Stimulated activated CD4-positive, alpha-beta T cell treated with anti-CD3 and anti-CD28 coated beads, Interleukin-12 subunit alpha, Interleukin-12 subunit beta, amount 100 ng/mL, for 48 hours (primary cell): ENCODE results near the gene ERICH3.
"Not testable (repeated sequence)": the region's sequence is repeated elsewhere in the genome, so short reads cannot be mapped to it uniquely, and the experiment has no call there.

Experiments used
- DNase-seq, 3 donors: peaks; one replicate each; pipeline ENCODE4 v3.0.0-alpha.2; 2020; ENCODE audit warnings: low read depth in 2 of 3, low spot score in 1 of 3

ERICH3 gene

GRCh38 chr1:74681449-74681848, 7.9 kb upstream of the ERICH3 start:
- no peak for DNase-seq

- DNase-seq: no peak
These were observed 7.4 kb upstream of the ERICH3 start for GRCh38 chr1:74681001-74681400.

- no peak for DNase-seq
These were observed 6.2 kb upstream of the ERICH3 start for GRCh38 chr1:74679811-74680210.

GRCh38 chr1:74677926-74678325, 4.3 kb upstream of the ERICH3 start:
- no peak for DNase-seq

GRCh38 chr1:74674278-74675048, 871 bp upstream of the ERICH3 start:
- DNase-seq: no peak

- DNase-seq: not testable (repeated sequence)
These were observed 2.7 kb downstream of the ERICH3 start for GRCh38 chr1:74670866-74671265.

- no peak for DNase-seq
These were observed 18.9 kb downstream of the ERICH3 start for GRCh38 chr1:74654708-74655107.

GRCh38 chr1:74652711-74653139, 20.9 kb downstream of the ERICH3 start:
- no peak for DNase-seq

GRCh38 chr1:74650561-74650960, 23.0 kb downstream of the ERICH3 start:
- no peak for DNase-seq

- DNase-seq: no peak
These were observed 31.7 kb downstream of the ERICH3 start for GRCh38 chr1:74641876-74642275.

GRCh38 chr1:74641161-74641560, 32.4 kb downstream of the ERICH3 start:
- DNase-seq: no peak

- DNase-seq: no peak
These were observed 36.3 kb downstream of the ERICH3 start for GRCh38 chr1:74637296-74637695.

GRCh38 chr1:74629283-74629682, 44.3 kb downstream of the ERICH3 start:
- no peak for DNase-seq

GRCh38 chr1:74623716-74624115, 49.9 kb downstream of the ERICH3 start:
- DNase-seq: no peak

GRCh38 chr1:74620242-74620641, 53.4 kb downstream of the ERICH3 start:
- no peak for DNase-seq

- DNase-seq: no peak
These were observed 54.6 kb downstream of the ERICH3 start for GRCh38 chr1:74618974-74619373.

GRCh38 chr1:74613894-74614293, 59.7 kb downstream of the ERICH3 start:
- DNase-seq: no peak

GRCh38 chr1:74611887-74612286, 61.7 kb downstream of the ERICH3 start:
- no peak for DNase-seq

GRCh38 chr1:74610961-74611360, 62.6 kb downstream of the ERICH3 start:
- DNase-seq: no peak

- no peak for DNase-seq
These were observed 63.7 kb downstream of the ERICH3 start for GRCh38 chr1:74609810-74610371.

- DNase-seq: no peak
These were observed 76.9 kb downstream of the ERICH3 start for GRCh38 chr1:74596717-74597116.

- no peak for DNase-seq
These were observed 79.4 kb downstream of the ERICH3 start for GRCh38 chr1:74593887-74594866.
